Fibroblast of lung (primary cell): ENCODE results near the gene KCND3.

Source experiments
- CTCF ChIP-seq, 2 donors: IDR thresholded peaks in 1 of 2; conservative IDR thresholded peaks in 1 of 2; 1 replicate in 1 of 2; 2 replicates in 1 of 2; pipeline ENCODE4 v1.5.1; 2011 to 2012; ENCODE audit warnings: low read length in 2 of 2, control low read depth in 1 of 2, inconsistent platforms in 1 of 2, low read depth in 1 of 2, mild to moderate bottlenecking in 1 of 2
- EZH2 ChIP-seq: IDR thresholded peaks from 2 replicates; pipeline ENCODE4 v1.5.1; 2012; ENCODE audit warnings: low read length, control low read depth, mild to moderate bottlenecking; ENCODE audit errors: missing control alignments

- TF ChIP-seq CTCF (conservative IDR thresholded peaks at IDR 0.05 in 1 of 2, IDR thresholded peaks at IDR 0.05 in 1 of 2; ENCODE audit: low read depth in 1 of 2, low read length in 2 of 2) (no peak), EZH2 (no peak)
Observed at GRCh38 chr1:112000048-112000447, 10.6 kb upstream of the KCND3 start.
